ENCODE measurements around the gene CCDC18. TPM values are rescaled to one million over a fixed set of nuclear protein-coding genes. Genes with fewer than 3 reads are reported as not detected.
"Not testable (repeated sequence)": the region's sequence is repeated elsewhere in the genome, so short reads cannot be mapped to it uniquely, and the experiment has no call there.

Gene CCDC18
- total and polyA plus RNA-seq, 2 experiments from 2014 or later: 16.3 to 47.9 TPM

DNA sequence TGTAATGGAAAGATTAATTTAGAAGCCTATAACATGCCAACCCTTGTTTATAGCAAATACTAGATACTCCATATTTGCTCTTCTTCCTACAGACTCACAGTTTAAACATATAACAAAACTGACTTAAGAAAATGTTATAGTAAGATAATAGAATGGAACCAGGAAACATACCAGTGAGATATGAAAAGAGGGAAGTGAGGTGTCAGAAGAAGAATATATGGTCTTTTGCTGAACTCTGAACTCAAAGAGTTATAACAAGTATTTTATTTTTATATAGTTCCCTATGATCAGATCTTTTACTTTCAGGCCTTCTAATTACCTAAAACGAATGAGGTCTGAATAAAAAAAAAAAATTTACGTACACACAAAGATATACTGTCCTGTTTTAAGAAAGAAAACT lies 21.2 kb upstream of the CCDC18 start:
- H3K27me3 Mint-ChIP-seq (ENCODE audit: insufficient read depth, low read depth, poor library complexity): no peaks in the 10 kb centered on the region
- Histone ChIP-seq H3F3A (replicated peaks; ENCODE audit: low read depth) (no peaks in the 10 kb centered on the region), H3K4me2 (no peak overlapping the region), H3K79me2 (replicated peaks; ENCODE audit: insufficient read depth) (peaks cover 22% of the 10 kb centered on the region), H3K4me3 (no peak overlapping the region), H4K20me1 (replicated peaks; ENCODE audit: insufficient read depth) (peaks cover 5% of the 10 kb centered on the region; the same call in 1 of the 2 replicates), H3K27ac (ENCODE audit: low read depth) (no peak overlapping the region), H2AFZ (no peak overlapping the region), H3K4me1 (ENCODE audit: insufficient read depth) (no peaks in the 10 kb centered on the region), H3K36me3 (ENCODE audit: insufficient read depth) (no peaks in the 10 kb centered on the region; the same call in 1 of the 2 replicates), H3K27me3 (ENCODE audit: insufficient read depth) (no peaks in the 10 kb centered on the region), H3K9me2 (ENCODE audit: insufficient read depth) (no peaks in the 10 kb centered on the region)
- no peak overlapping the region for H3K27ac Mint-ChIP-seq
- DNase-seq (ENCODE audit: low spot score): no peak
- H3K36me3 Mint-ChIP-seq (ENCODE audit: low read depth): peaks cover 18% of the 10 kb centered on the region; the same call in 2 of the 3 replicates
- H3K9me3 Mint-ChIP-seq: no peaks in the 10 kb centered on the region
- peaks cover 13% of the 10 kb centered on the region for H3K4me1 Mint-ChIP-seq
- H3K4me3 Mint-ChIP-seq: no peak overlapping the region
- TF ChIP-seq STAT1 (IDR thresholded peaks at IDR 0.05; ENCODE audit: unreplicated experiment) (no peak), CREB1 (CRISPR knock-in tag; IDR thresholded peaks at IDR 0.05; ENCODE audit: low read depth) (no peak)
- TF ChIP-seq, protein P1, sequence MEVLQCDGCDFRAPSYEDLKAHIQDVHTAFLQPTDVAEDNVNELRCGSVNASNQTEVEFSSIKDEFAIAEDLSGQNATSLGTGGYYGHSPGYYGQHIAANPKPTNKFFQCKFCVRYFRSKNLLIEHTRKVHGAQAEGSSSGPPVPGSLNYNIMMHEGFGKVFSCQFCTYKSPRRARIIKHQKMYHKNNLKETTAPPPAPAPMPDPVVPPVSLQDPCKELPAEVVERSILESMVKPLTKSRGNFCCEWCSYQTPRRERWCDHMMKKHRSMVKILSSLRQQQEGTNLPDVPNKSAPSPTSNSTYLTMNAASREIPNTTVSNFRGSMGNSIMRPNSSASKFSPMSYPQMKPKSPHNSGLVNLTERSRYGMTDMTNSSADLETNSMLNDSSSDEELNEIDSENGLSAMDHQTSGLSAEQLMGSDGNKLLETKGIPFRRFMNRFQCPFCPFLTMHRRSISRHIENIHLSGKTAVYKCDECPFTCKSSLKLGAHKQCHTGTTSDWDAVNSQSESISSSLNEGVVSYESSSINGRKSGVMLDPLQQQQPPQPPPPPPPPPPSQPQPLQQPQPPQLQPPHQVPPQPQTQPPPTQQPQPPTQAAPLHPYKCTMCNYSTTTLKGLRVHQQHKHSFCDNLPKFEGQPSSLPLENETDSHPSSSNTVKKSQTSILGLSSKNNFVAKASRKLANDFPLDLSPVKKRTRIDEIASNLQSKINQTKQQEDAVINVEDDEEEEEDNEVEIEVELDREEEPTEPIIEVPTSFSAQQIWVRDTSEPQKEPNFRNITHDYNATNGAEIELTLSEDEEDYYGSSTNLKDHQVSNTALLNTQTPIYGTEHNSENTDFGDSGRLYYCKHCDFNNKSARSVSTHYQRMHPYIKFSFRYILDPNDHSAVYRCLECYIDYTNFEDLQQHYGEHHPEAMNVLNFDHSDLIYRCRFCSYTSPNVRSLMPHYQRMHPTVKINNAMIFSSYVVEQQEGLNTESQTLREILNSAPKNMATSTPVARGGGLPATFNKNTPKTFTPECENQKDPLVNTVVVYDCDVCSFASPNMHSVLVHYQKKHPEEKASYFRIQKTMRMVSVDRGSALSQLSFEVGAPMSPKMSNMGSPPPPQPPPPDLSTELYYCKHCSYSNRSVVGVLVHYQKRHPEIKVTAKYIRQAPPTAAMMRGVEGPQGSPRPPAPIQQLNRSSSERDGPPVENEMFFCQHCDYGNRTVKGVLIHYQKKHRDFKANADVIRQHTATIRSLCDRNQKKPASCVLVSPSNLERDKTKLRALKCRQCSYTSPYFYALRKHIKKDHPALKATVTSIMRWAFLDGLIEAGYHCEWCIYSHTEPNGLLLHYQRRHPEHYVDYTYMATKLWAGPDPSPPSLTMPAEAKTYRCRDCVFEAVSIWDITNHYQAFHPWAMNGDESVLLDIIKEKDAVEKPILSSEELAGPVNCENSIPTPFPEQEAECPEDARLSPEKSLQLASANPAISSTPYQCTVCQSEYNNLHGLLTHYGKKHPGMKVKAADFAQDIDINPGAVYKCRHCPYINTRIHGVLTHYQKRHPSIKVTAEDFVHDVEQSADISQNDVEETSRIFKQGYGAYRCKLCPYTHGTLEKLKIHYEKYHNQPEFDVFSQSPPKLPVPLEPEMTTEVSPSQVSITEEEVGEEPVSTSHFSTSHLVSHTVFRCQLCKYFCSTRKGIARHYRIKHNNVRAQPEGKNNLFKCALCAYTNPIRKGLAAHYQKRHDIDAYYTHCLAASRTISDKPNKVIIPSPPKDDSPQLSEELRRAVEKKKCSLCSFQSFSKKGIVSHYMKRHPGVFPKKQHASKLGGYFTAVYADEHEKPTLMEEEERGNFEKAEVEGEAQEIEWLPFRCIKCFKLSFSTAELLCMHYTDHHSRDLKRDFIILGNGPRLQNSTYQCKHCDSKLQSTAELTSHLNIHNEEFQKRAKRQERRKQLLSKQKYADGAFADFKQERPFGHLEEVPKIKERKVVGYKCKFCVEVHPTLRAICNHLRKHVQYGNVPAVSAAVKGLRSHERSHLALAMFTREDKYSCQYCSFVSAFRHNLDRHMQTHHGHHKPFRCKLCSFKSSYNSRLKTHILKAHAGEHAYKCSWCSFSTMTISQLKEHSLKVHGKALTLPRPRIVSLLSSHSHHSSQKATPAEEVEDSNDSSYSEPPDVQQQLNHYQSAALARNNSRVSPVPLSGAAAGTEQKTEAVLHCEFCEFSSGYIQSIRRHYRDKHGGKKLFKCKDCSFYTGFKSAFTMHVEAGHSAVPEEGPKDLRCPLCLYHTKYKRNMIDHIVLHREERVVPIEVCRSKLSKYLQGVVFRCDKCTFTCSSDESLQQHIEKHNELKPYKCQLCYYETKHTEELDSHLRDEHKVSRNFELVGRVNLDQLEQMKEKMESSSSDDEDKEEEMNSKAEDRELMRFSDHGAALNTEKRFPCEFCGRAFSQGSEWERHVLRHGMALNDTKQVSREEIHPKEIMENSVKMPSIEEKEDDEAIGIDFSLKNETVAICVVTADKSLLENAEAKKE (CRISPR knock-in tag; IDR thresholded peaks at IDR 0.05): no peak
- no peak for ATAC-seq

DNA sequence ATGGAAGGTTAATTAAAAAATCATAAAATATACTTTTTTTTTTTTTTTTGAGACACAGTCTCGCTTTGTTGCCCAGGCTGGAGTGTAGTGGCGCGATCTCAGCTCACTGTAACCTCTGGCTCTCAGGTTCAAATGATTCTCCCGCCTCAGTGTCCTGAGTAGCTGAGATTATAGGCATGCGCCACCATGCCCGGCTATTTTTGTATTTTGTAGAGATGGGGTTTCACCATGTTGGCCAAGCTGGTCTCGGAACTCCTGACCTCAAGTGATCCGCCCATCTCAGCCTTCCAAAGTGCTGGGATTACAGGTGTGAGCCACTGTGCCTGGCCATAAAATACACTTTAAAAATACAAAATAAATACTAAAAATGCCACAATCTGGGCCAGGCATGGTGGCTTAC lies 17.2 kb upstream of the CCDC18 start:
- H3K27me3 ChIP-seq (ENCODE audit: insufficient read depth); DNase-seq (ENCODE audit: low spot score); ATAC-seq; H3K27me3 Mint-ChIP-seq (ENCODE audit: insufficient read depth, low read depth, poor library complexity); H3K4me2 ChIP-seq; H3K9me3 Mint-ChIP-seq; H3K9me2 ChIP-seq (ENCODE audit: insufficient read depth); H3K4me3 Mint-ChIP-seq; H3K27ac ChIP-seq (ENCODE audit: low read depth); H3K4me3 ChIP-seq; H3K36me3 ChIP-seq (ENCODE audit: insufficient read depth); H3K4me1 ChIP-seq (ENCODE audit: insufficient read depth); H3K27ac Mint-ChIP-seq; H2AFZ ChIP-seq; H3F3A ChIP-seq (replicated peaks; ENCODE audit: low read depth); H4K20me1 ChIP-seq (replicated peaks; ENCODE audit: insufficient read depth): not testable (repeated sequence)
- peaks cover 16% of the 10 kb centered on the region for H3K4me1 Mint-ChIP-seq
- peaks cover 53% of the 10 kb centered on the region for H3K79me2 ChIP-seq (replicated peaks; ENCODE audit: insufficient read depth)
- H3K36me3 Mint-ChIP-seq (ENCODE audit: low read depth): peaks cover 17% of the 10 kb centered on the region; the same call in 2 of the 3 replicates
